ENCODE measurements around the gene PIP4K2A.

DNA sequence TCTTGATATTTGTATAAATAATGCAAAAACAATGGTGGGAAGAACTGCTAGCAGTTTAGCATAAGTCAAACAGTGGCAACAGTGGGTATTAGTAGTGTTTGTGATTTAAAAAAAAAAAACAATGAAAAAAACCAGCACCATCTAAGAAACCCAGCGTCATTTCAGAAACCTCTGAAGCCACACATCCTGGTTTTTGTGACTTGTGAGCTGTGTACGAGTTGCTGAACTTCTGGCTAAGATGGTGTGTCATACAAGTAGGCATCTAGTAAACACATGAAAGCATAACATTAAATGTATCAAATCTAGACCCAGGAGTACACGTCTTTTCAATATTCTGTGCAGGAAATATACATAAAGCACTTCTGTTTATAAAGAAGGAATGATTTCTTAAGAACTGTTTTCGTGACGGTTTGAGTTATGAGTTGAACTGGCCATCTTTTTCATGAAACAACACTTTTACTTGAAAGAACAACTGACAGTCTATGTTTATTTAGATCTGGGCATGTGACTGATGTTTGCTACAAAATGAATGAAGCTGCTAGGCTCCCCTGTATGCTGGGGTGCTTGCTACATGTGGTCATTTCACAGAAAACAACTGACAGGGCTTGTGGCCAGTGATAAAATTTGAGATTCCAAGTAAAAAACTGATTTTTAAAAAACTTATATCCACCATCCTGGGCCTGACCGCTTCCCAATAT is 143.5 kb downstream of the PIP4K2A start:
- TF ChIP-seq, protein P1, sequence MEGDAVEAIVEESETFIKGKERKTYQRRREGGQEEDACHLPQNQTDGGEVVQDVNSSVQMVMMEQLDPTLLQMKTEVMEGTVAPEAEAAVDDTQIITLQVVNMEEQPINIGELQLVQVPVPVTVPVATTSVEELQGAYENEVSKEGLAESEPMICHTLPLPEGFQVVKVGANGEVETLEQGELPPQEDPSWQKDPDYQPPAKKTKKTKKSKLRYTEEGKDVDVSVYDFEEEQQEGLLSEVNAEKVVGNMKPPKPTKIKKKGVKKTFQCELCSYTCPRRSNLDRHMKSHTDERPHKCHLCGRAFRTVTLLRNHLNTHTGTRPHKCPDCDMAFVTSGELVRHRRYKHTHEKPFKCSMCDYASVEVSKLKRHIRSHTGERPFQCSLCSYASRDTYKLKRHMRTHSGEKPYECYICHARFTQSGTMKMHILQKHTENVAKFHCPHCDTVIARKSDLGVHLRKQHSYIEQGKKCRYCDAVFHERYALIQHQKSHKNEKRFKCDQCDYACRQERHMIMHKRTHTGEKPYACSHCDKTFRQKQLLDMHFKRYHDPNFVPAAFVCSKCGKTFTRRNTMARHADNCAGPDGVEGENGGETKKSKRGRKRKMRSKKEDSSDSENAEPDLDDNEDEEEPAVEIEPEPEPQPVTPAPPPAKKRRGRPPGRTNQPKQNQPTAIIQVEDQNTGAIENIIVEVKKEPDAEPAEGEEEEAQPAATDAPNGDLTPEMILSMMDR (IDR thresholded peaks at IDR 0.05; ENCODE audit: poor library complexity), result no peak
- TF ChIP-seq EZH2 (IDR thresholded peaks at IDR 0.05; ENCODE audit: borderline replicate concordance), result no peak
- TF ChIP-seq EZH2phosphoT487 (IDR thresholded peaks at IDR 0.05; ENCODE audit: low read depth, severe bottlenecking, unreplicated experiment), result no peak
